GM19395 (cell line): ENCODE results near the gene HOXB13.

Experiments
- ATAC-seq: cut with Tn5 transposase; IDR thresholded peaks from one replicate; pipeline ENCODE4 v1.9.1; 2021; ENCODE audit warnings: mild to moderate bottlenecking, moderate library complexity; ENCODE audit not compliant: unreplicated experiment

HOXB13 gene

GRCh38 chr17:48715496-48716399, 12.8 kb downstream of the HOXB13 start:
- no peak for ATAC-seq

GRCh38 chr17:48711128-48711527, 17.4 kb downstream of the HOXB13 start:
- no peak for ATAC-seq

- no peak for ATAC-seq
These were observed 23.9 kb downstream of the HOXB13 start for GRCh38 chr17:48704361-48705248.

GRCh38 chr17:48701864-48702532, 26.6 kb downstream of the HOXB13 start:
- ATAC-seq: no peak

- ATAC-seq: no peak
These were observed 35.4 kb downstream of the HOXB13 start for GRCh38 chr17:48693178-48693577.

- no peak for ATAC-seq
These were observed 36.5 kb downstream of the HOXB13 start for GRCh38 chr17:48692049-48692448.

- no peak for ATAC-seq
These were observed 37.9 kb downstream of the HOXB13 start for GRCh38 chr17:48690655-48691054.

GRCh38 chr17:48681609-48682008, 46.9 kb downstream of the HOXB13 start:
- ATAC-seq: no peak

- no peak for ATAC-seq
These were observed 49.0 kb downstream of the HOXB13 start for GRCh38 chr17:48679385-48680096.

- ATAC-seq: no peak
These were observed 50.2 kb downstream of the HOXB13 start for GRCh38 chr17:48678141-48678971.

GRCh38 chr17:48676963-48677558, 51.5 kb downstream of the HOXB13 start:
- no peak for ATAC-seq
